H9 (cell line): Measurements from ENCODE around the gene C5orf15. TPM values are rescaled to one million over a fixed set of nuclear protein-coding genes. Genes with fewer than 3 reads are reported as not detected.

ENCODE experiments used
- DNase-seq: peaks from one replicate; pipeline ENCODE4 v3.0.0-alpha.2; 2017
- H2AFZ ChIP-seq: one replicate; pipeline ENCODE4 v1.6.1; 2013; ENCODE audit warnings: mild to moderate bottlenecking, low read length, control low read depth, moderate library complexity
- H2AK5ac ChIP-seq: 2 replicates; pipeline ENCODE4 v1.6.1; 2013; ENCODE audit warnings: low read length, control low read depth, mixed read lengths; ENCODE audit not compliant: insufficient read length
- H2BK120ac ChIP-seq: one replicate; pipeline ENCODE4 v1.6.1; 2013; ENCODE audit warnings: low read depth, mild to moderate bottlenecking, low read length, control low read depth, inconsistent platforms; ENCODE audit not compliant: poor library complexity, severe bottlenecking
- H2BK12ac ChIP-seq: 2 replicates; pipeline ENCODE4 v1.6.1; 2013; ENCODE audit warnings: low read length, control low read depth, mixed read lengths, low read depth; ENCODE audit not compliant: insufficient read length
- H2BK15ac ChIP-seq: 2 replicates; pipeline ENCODE4 v1.6.1; 2013; ENCODE audit warnings: low read depth, low read length, control low read depth
- H2BK20ac ChIP-seq: one replicate; pipeline ENCODE4 v1.6.1; 2013; ENCODE audit warnings: low read depth, mild to moderate bottlenecking, low read length, control low read depth, inconsistent platforms; ENCODE audit not compliant: poor library complexity, severe bottlenecking
- H2BK5ac ChIP-seq: 2 replicates; pipeline ENCODE4 v1.6.1; 2013; ENCODE audit warnings: low read length, control low read depth, mixed read lengths; ENCODE audit not compliant: insufficient read length
- H3K14ac ChIP-seq: 2 replicates; pipeline ENCODE4 v1.6.1; 2013; ENCODE audit warnings: low read length, control low read depth; ENCODE audit not compliant: insufficient read depth
- H3K18ac ChIP-seq: 2 replicates; pipeline ENCODE4 v1.6.1; 2013; ENCODE audit warnings: low read depth, mild to moderate bottlenecking, mixed read lengths, low read length, control low read depth; ENCODE audit not compliant: insufficient read length
- H3K23ac ChIP-seq: 2 replicates; pipeline ENCODE4 v1.6.1; 2013; ENCODE audit warnings: low read length, control low read depth, mixed read lengths, low read depth; ENCODE audit not compliant: insufficient read length
- H3K23me2 ChIP-seq: 2 replicates; pipeline ENCODE4 v1.6.1; 2013; ENCODE audit warnings: low read depth, mild to moderate bottlenecking, mixed read lengths, low read length, control low read depth; ENCODE audit not compliant: insufficient read length, poor library complexity, severe bottlenecking
- H3K27ac ChIP-seq: 2 replicates; pipeline ENCODE4 v1.5.1; 2013; ENCODE audit warnings: low read length, control low read depth, mixed read lengths, low read depth; ENCODE audit not compliant: insufficient read length
- H3K27me3 ChIP-seq: 2 replicates; pipeline ENCODE4 v1.6.1; 2013; ENCODE audit warnings: low read length, control low read depth, inconsistent platforms; ENCODE audit not compliant: insufficient read depth
- H3K4ac ChIP-seq: 2 replicates; pipeline ENCODE4 v1.6.1; 2013; ENCODE audit warnings: low read depth, mild to moderate bottlenecking, control low read depth, inconsistent platforms, low read length, moderate library complexity
- H3K4me1 ChIP-seq: 2 replicates; pipeline ENCODE4 v1.6.1; 2013; ENCODE audit warnings: low read length, control low read depth, inconsistent platforms; ENCODE audit not compliant: insufficient read depth
- H3K4me2 ChIP-seq: 2 replicates; pipeline ENCODE4 v1.6.1; 2013; ENCODE audit warnings: low read length, control low read depth, mixed read lengths; ENCODE audit not compliant: insufficient read length, insufficient read depth
- H3K56ac ChIP-seq: 2 replicates; pipeline ENCODE4 v1.6.1; 2013; ENCODE audit warnings: low read depth, mild to moderate bottlenecking, mixed read lengths, low read length, control low read depth; ENCODE audit not compliant: insufficient read length
- H3K79me1 ChIP-seq: 2 replicates; pipeline ENCODE4 v1.6.1; 2013; ENCODE audit warnings: low read depth, mild to moderate bottlenecking, moderate library complexity, low read length, control low read depth, inconsistent platforms; ENCODE audit not compliant: insufficient read depth, poor library complexity, severe bottlenecking
- H3K79me2 ChIP-seq: 2 replicates; pipeline ENCODE4 v1.6.1; 2013; ENCODE audit warnings: low read length, control low read depth, inconsistent platforms; ENCODE audit not compliant: insufficient read depth
- H3K9ac ChIP-seq: 2 replicates; pipeline ENCODE4 v1.6.1; 2013; ENCODE audit warnings: low read length, control low read depth, mixed read lengths; ENCODE audit not compliant: insufficient read length; ENCODE audit errors: extremely low read depth
- H3K9me3 ChIP-seq: one replicate; pipeline ENCODE4 v1.6.1; 2013; ENCODE audit warnings: low read depth, low read length, inconsistent platforms; ENCODE audit not compliant: control insufficient read depth
- H3T11ph ChIP-seq: one replicate; pipeline ENCODE4 v1.6.1; 2013; ENCODE audit warnings: mild to moderate bottlenecking, low read length, control low read depth, inconsistent platforms
- H4K20me1 ChIP-seq: one replicate; pipeline ENCODE4 v1.6.1; 2013; ENCODE audit not compliant: control insufficient read depth, insufficient read length, insufficient read depth
- H4K5ac ChIP-seq: 2 replicates; pipeline ENCODE4 v1.6.1; 2013; ENCODE audit warnings: low read depth, mild to moderate bottlenecking, mixed read lengths, low read length, control low read depth; ENCODE audit not compliant: insufficient read length
- H4K8ac ChIP-seq: replicated peaks from 2 replicates; pipeline ENCODE4 v1.6.1; 2013; ENCODE audit warnings: low read length, control low read depth, mixed read lengths, low read depth; ENCODE audit not compliant: insufficient read length
- H4K91ac ChIP-seq: 2 replicates; pipeline ENCODE4 v1.6.1; 2013; ENCODE audit warnings: low read depth, mild to moderate bottlenecking, moderate library complexity, mixed read lengths, low read length, control low read depth; ENCODE audit not compliant: insufficient read length
- H3K27ac Mint-ChIP-seq, 3 experiments: 2 replicates in 2 of 3; 3 replicates in 1 of 3; pipeline ENCODE4 v1.8.0; 2020 to 2021; ENCODE audit warnings: mixed read lengths in 3 of 3, mild to moderate bottlenecking in 1 of 3, moderate library complexity in 1 of 3
- H3K27me3 Mint-ChIP-seq: 2 replicates; pipeline ENCODE4 v1.8.0; 2021; ENCODE audit warnings: low read depth, mild to moderate bottlenecking, moderate library complexity, mixed read lengths
- H3K36me3 Mint-ChIP-seq, 3 experiments: 2 replicates in 2 of 3; 3 replicates in 1 of 3; pipeline ENCODE4 v1.8.0; 2020 to 2021; ENCODE audit warnings: low read depth in 3 of 3, mixed read lengths in 3 of 3; ENCODE audit not compliant: insufficient read depth in 1 of 3
- H3K4me1 Mint-ChIP-seq, 2 experiments: 2 replicates each; pipeline ENCODE4 v1.8.0; 2020; ENCODE audit warnings: mixed read lengths in 2 of 2
- H3K4me3 Mint-ChIP-seq, 2 experiments: 2 replicates in 1 of 2; 3 replicates in 1 of 2; pipeline ENCODE4 v1.8.0; 2020 to 2021; ENCODE audit warnings: mild to moderate bottlenecking in 2 of 2, mixed read lengths in 2 of 2, moderate library complexity in 1 of 2
- H3K9me3 Mint-ChIP-seq, 2 experiments: 2 replicates in 1 of 2; 3 replicates in 1 of 2; pipeline ENCODE4 v1.8.0; 2020; ENCODE audit warnings: mild to moderate bottlenecking in 2 of 2, mixed read lengths in 2 of 2, moderate library complexity in 1 of 2
- WGBS: extraction: QIAGEN DNeasy Blood & Tissue Kit; methylation state at CpG from one replicate; pipeline ENCODE4 v1.1.7; 2013; ENCODE audit warnings: missing lambda C conversion rate, low lambda C conversion rate, mixed read lengths; ENCODE audit not compliant: insufficient read length; ENCODE audit errors: extremely low coverage; 5-methylcytosine and 5-hydroxymethylcytosine counted together
- long read RNA-seq: library from polyadenylated mRNA; unstranded; transcript quantifications from one replicate; pipeline ENCODE4 v2.0.0, GENCODE V29; 2020
- total RNA-seq: library from RNA; stranded (reverse); gene quantifications from 2 replicates; pipeline ENCODE4 v1.2.1, GENCODE V29; 2021
- TF ChIP-seq, protein P1 (sequence below): fragments of 200-600 bp; sonication (generic); conservative IDR thresholded peaks from 3 replicates; pipeline ENCODE4 v1.8.0; 2021; ENCODE audit warnings: antibody characterized with exemption, mild to moderate bottlenecking

C5orf15 gene
- 32.7 and 33.4 TPM in 2 replicates for total RNA-seq
- long read RNA-seq, transcript C5orf15-201 (3 exons, 2,358 nt): major isoform, 268 of 288 reads
- long read RNA-seq, partial matches to known transcripts: 1 of 288 reads
- long read RNA-seq, other reads (novel, unspliced or antisense): 19 of 288 reads

DNA sequence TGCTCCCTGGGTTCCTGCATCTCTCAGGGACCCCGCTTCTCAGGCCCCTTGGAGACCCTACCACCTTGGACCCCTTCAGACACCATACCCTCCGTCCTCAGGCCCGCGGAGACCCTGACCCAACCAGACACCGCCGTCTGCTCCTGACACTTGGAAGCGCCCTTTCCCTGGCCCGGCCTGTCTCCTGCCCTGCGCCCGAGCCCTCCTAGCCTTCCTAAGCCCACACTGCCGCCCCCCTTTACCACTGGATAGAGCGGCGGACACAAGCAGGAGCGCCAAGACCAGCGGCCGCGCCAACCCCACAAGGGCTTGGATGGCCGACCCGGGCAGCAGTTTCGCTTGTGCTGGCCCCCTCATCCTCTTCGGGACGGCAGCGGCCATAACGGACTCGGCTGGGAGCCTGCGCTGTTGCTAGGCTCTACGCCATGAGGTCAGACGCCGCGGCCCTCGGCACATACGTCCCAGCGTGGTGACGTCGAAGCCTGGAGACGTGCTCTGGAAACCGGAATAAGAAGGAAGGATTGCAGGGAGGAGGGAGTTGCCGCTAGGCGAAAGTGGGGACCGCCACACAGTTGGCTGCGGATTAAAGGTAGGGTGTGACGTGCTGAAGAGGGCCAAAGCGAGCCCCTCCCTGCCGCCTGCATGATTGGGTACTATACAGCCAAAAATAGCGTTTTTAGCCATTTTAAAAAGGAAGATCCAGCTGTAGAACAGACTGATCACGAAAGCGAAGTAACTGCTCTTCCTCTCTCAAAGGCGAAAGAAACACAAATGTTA, at the start of gene C5orf15:
C5orf15 (minus strand) TSS at position 422 of the 777 bp plus-strand sequence; CDS start at position 381, 41 bp downstream.
- Histone ChIP-seq H3K9ac (peak within 1 kb of the TSS; percentile 77), H3K4me2 (peak within 1 kb of the TSS; percentile 96), H2BK15ac (no peak within 1 kb of the TSS), H3K23me2 (peaks cover 7% of the 10 kb centered on the region), H2AFZ (no peak within 1 kb of the TSS), H4K20me1 (no peaks in the 10 kb centered on the region), H3K23ac (no peak within 1 kb of the TSS), H2BK12ac (no peak within 1 kb of the TSS), H3K56ac (no peak within 1 kb of the TSS), H2BK120ac (no peak within 1 kb of the TSS), H4K8ac (no peak within 1 kb of the TSS), H2BK20ac (no peak within 1 kb of the TSS), H3T11ph (no peak within 1 kb of the TSS), H3K79me1 (no peaks in the 10 kb centered on the region), H3K14ac (peak within 1 kb of the TSS; percentile 91), H3K9me3 (no peaks in the 10 kb centered on the region), H3K4me1 (no peaks in the 10 kb centered on the region), H4K5ac (no peak within 1 kb of the TSS), H2BK5ac (no peak within 1 kb of the TSS), H2AK5ac (no peak within 1 kb of the TSS), H4K91ac (no peak within 1 kb of the TSS), H3K18ac (peak within 1 kb of the TSS; percentile 92), H3K27ac (no peak within 1 kb of the TSS), H3K4ac (no peak within 1 kb of the TSS; the same call in 1 of the 2 replicates), H3K79me2 (peaks cover 3% of the 10 kb centered on the region; the same call in 1 of the 2 replicates), H3K27me3 (no peaks in the 10 kb centered on the region)
- H3K4me3 Mint-ChIP-seq: peak within 1 kb of the TSS; percentile 99
- TF ChIP-seq, protein P1, sequence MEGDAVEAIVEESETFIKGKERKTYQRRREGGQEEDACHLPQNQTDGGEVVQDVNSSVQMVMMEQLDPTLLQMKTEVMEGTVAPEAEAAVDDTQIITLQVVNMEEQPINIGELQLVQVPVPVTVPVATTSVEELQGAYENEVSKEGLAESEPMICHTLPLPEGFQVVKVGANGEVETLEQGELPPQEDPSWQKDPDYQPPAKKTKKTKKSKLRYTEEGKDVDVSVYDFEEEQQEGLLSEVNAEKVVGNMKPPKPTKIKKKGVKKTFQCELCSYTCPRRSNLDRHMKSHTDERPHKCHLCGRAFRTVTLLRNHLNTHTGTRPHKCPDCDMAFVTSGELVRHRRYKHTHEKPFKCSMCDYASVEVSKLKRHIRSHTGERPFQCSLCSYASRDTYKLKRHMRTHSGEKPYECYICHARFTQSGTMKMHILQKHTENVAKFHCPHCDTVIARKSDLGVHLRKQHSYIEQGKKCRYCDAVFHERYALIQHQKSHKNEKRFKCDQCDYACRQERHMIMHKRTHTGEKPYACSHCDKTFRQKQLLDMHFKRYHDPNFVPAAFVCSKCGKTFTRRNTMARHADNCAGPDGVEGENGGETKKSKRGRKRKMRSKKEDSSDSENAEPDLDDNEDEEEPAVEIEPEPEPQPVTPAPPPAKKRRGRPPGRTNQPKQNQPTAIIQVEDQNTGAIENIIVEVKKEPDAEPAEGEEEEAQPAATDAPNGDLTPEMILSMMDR: 0 out of 3 replicates have a peak, but pooled peaks have one; percentile 25
- peak; percentile 97 for DNase-seq
- peak within 1 kb of the TSS; percentile 95 to 99 (median 99) for H3K27ac Mint-ChIP-seq
- no CpG with 5 or more reads among the region's 48 CpGs for WGBS
- H3K9me3 Mint-ChIP-seq: no peaks in the 10 kb centered on the region
- H3K27me3 Mint-ChIP-seq: no peaks in the 10 kb centered on the region; the same call in 1 of the 2 replicates
- H3K36me3 Mint-ChIP-seq: peaks cover 8 to 22% (median 22%) of the 10 kb centered on the region in 3 experiments; a peak in 5 of 7 replicates
- peaks cover 10 to 11% of the 10 kb centered on the region in 2 experiments for H3K4me1 Mint-ChIP-seq
